GM19467 (cell line): ENCODE data around the gene PPP1R15B.

Experiments
- ATAC-seq: cut with Tn5 transposase; IDR thresholded peaks from one replicate; pipeline ENCODE4 v1.9.1; 2021; ENCODE audit warnings: mild to moderate bottlenecking, moderate library complexity; ENCODE audit not compliant: unreplicated experiment

PPP1R15B gene

DNA sequence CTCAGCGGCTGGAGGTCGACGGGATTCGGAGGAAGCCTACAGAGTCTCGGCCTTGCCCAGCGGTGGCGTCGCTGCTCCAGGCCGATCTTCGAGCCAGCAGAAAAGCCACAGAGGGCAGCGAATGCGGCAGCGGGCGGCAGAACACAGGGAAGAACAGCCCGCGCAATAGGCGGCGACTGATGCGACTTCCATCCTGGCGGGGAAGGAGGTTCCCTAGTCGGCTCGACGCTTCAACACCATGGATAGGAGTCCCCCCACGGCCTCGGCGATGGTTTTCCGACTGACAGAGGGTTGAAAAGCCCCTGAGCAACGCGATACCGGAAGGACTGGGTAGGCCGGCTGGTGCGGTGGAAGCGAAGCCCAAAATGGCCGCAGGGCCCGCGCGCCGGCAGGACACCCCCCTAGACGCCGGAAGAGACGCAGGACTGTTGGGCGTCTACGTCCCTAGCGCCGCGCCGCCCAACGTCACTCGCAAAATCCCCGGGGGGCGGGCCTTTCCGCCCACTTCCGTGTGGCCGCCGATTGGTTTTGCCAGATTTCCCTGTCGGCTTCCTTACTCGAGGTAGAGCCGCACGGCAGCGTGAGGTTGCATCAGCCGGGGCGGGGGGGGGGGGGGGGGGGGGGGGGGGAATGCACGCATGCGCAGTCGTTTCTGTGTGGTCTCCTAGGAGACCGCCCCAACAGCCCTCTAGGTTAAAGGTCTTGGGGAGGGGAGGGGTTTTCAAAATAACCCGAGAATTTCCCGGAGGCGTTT is at the start of gene PPP1R15B:
TSS of gene PPP1R15B (minus strand) at position 367 of the 754 bp plus-strand sequence. CDS start 406 bp downstream, outside the sequence.
- ATAC-seq = peak; percentile 86

DNA sequence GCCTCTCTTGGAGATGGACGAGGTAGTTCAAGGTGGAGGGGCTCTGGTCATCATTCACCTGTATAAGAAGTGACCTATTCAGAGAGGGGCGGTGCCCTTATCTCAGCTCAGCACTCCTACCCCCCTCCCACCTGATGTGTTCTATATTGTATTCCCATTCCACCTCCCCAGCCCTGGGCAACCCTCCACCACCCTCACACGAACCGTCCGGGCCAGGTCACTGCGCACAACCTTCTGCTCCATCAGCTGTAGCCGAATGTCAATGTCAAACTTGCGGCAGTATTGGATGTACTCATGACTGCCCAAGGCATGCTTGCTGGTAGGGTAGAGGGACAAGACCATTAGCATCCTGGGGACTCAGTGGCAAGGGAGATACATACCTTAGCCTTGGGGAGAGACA is 48.7 kb upstream of the PPP1R15B start:
- ATAC-seq = no peak

DNA sequence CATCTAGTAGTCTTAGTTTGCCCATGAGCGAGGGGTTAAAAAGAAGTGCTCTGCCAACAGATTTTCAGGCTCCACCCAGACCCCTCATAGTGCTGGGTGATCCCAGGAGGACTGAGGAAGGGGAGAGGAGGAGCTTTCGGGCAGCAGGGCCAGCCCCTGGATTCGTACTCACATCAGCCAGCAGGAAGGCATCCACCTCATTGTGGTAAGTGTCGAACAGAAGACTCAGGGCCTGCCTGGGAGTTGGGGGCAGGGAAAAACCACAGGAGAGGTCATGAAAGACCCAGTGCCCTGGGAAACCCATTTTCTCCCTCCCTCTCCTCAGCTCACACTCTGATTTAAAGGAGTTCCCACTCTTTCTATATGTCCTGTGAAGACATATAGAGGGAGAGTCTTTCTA is 48.1 kb upstream of the PPP1R15B start:
- ATAC-seq = no peak

DNA sequence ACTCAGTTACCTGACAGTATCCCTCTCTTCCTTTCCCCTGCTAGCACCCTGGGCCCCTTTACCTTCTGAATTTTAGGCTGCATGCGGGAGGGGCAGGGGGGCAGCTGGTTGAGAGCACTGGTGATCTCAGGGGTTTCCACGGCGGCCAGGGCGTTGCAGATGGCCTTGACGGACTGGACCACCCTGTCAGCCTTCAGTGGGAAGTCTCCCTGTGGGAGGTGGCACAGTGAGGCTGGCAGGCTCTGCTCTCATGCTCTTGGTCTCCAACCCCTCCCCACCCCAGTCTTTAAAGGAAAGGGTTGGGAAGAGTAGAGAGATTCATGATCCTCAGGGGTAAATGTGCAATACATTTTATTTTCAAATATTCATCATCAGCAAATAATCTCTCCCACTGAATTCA is 46.0 kb upstream of the PPP1R15B start:
- ATAC-seq = no peak

DNA sequence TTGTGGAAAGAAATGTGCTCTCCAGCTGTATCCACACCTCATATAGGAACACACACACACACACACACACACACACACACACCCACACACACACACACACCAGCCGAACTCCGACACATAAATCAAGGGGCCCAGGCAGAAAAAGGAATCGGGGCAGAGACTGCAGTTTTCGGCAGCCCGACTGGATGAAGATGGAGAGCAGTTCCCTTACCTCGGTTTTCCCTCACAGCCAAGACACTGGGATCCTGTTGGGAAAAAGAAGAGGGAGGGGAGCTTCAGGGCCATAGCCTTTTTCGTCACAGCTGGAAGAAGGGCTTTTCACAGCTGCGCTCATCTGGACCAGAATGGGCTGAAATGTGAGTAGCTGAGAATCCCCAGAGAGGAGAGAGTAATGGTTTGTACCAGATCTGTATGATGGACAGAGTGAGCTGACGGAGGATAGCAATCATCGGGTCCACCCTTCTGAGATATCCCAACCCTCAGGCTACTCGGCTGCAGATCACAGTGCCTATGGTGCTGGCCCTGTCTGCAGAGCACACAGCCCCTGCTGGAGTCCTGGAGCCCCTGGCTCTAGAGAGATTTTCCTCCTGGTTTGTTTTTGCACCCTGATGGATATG is 45.3 kb upstream of the PPP1R15B start:
- no peak for ATAC-seq

DNA sequence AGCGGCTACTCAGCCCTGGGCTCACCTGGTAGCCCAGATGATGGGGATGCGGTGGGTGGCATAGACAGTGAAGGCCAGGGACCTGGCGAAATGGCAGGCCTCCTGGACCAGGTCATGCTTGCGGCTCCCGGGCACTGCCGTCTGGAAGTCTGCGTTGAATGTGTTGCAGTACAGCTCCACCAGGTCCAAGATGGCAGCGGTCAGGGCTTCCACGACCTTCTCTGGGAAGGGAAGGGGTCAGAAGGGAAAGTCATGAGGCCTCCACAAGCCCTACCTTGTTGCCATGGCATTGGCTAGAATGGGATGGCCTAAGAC is 44.2 kb upstream of the PPP1R15B start:
- ATAC-seq = no peak

DNA sequence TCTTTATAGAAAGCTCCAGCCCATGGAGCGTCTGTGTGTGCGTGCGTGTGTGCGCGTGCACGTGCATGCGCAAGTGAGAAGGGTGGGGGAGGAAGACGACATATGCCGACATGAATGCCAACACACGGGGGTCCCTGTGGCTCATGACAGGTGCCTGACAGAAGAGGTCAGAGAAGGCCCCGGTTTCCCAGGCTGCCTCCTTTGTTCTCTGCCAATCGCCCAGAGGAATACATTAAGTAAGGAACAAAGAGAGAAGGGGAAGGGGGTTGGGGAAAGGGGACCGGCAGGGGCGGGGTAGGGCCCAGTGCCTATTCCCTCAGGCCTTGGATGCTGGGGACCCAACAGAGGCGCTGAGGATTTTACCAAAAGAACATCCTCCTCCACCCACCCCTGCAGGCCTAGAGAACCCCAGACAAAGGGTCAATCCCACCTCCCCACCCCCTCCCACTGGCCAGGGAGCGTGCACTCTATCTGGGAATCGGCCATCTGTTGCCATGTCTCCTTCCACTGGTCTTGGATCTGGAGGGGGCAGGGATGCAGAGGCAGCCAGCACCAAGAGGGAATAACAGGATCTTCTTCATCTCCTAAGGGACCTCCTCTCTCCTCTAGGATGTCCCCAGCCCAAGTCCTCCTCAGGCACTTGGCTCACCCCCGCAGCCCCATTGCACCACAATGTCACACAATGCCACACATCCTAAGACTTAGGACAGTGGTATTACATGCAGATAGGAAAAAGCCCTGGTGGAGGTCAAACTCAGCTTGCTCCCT is 43.6 kb upstream of the PPP1R15B start:
- ATAC-seq = no peak

DNA sequence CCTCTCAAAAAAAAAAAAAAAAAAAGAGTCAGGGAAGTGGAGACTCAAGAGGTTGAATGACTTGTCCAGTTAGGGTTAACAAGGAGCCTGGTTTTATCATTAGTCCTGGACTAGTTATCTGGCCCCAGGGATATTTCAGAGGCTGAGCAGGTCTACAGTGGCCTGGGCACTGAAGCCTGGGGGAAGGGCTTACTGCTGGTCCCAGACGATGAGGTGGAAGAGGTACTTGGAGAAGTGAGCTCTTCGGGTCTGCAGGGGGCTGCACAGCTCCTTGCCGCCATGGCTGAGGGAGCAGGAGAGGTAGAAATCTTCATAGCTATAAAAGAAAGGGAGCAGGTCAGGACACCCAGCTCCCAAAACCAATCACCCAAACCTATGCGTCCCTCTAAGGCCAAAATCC is 42.9 kb upstream of the PPP1R15B start:
- no peak for ATAC-seq

DNA sequence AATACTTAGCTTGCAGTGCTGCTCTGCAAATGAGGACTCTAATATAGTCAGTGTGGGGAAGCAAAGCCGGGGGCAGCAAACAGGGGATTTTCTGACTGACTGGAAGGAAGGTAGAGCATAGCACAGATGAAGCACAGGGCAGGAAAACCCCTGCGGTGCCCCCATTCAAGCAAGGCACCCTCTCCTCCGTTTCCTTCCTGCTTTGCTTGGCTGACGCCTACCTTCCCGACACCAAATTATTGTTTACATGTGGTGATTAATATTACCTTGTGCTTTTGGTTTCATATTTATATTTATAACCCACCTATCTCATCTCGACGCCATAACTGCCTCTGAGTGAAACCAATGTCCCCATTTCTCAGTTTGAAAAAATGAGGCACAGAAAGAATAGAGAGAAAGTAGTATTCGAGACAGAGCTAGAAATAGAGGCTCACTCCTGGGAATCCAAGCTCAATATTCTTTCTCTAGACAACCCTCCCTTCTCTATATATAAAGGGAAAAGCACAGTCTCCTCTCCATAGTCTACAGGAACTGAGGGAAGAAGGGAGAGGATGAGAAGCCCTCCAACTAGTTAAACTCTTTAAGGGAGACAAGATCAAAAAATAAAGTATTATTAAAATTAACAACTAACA is 41.6 kb upstream of the PPP1R15B start:
- ATAC-seq = peak; percentile 62

DNA sequence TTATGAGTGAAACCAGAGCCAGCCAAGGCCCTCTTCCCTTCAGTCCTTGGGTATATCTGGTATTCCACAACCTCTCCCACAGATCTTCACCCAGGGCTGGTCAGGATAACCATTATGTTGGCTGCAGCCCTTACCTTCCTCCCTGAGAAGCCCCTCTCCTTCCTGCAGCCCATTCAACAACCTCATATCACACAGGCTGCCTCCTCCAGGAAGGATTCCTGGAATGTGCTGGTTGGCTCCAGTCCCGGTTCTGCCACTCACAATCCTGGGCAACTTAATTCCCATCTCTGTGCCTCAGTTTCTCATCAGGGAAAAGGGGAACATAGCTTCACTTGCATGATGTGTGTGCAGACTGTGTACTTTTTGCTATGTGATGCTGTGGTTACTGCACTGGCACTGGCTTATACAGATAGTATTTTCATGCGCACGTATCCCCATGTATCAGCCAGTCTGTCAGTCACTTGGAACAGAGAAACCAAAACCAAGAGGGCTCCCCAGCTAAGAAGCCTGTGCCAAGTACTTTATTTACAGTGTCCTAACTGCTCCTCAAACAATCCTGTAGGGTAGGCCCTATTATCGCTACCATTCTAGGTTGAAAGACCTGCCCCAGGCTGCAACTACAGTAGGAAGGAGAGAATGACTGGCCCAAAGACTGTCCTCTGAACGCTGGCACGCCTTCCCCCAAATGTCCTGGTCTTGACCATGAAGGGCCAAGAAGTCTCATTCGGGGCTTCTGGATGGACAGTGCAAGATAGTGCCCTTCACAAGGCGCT is 39.9 kb upstream of the PPP1R15B start:
- ATAC-seq = no peak

DNA sequence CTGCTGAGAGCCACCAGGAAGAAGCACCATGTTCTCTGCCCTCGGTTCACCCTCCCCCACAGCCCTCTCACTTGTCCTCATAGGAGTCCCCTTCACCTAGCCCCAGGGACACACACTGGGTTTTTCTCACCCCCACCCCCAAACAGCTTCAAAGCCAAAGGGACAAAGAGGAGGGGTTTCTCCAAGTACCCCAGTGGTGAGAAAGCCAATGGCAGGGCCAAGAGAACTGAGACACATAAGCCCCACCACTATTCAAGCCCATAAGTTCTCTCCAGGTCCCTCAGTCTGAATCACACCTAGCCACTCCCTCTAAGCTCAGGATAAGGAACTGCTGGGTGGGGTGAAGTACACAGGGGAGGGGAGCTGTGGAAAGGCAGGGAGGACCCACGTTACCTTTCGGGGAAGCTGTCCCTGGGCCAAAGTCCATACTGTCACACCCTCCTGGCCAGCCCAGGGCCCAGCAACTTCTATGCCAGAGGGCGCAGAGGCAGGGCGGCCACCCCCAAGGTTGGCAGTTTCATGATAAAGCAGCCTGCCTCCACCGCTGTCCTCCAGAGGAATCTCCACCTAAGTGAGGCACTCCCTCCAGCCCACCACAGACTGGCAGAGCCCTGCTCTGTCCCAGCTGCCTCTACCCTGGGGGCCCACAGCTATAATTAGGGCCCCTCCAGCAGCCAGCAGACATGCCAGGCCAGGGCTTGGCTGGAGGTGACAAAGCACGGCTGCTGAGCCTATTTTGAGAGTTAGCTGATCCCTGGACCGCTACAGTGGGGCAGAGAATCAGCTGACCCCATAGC is 39.0 kb upstream of the PPP1R15B start:
- ATAC-seq = no peak

DNA sequence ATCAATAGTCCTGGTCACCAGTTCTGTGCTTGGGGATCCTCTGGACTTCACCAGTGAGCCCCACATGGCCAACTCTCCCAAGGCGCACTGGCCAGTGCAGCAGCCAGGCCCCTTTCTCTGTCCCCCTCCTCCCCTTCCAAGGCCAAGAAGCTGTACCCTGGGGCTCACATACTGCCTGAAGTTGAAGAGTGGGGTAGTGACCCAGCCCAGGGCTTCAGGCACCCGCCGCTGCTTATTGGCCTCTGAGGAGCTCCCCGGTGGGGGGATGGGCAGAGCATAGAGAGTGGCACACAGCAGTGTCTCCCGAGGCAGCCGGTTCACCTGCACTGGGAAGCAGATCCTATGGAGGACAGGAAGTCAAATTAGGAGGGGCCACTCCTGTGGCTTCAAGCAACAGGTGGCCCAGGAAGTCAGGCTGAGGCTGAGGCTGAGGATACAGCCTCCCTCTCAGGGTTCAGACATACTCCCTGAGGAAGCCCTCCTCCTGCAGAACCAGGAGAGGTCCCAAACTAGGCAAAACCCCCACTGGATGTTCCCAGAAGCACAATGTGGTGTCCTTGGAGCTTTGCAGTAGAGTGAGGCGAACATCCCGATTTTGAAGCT is 38.2 kb upstream of the PPP1R15B start:
- no peak for ATAC-seq

DNA sequence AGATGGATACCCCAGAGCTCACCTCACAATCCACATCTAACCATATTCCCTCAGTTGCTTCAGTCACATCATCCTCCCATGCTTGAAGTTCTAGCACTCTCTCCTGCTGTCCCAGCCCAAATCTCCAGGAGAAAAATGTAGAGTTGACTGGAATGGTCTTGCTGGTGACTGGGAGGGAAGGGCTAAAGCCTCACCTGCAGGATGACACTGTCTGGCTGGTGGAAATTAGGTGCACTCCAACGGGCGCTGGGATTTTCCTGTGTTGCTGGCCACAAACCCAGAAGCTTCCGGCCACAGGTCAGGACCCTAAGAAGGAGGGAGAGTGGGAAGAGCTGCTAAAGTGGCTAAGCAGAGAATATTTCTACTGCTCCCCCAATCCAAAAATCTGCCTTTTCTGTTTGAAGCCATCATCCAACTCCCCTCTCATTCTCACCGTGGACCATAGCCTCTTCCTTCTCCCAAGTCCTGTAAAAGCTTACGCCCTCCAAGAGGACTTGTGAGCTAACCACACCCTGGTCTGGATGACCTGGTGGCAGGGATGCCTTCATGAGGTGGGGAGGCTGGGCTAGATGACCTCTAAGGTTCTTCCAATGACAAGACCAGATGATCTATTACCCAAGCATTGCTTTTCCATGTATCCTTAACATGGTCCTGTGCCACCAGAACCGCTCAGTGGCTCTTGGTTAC is 37.5 kb upstream of the PPP1R15B start:
- ATAC-seq = no peak

DNA sequence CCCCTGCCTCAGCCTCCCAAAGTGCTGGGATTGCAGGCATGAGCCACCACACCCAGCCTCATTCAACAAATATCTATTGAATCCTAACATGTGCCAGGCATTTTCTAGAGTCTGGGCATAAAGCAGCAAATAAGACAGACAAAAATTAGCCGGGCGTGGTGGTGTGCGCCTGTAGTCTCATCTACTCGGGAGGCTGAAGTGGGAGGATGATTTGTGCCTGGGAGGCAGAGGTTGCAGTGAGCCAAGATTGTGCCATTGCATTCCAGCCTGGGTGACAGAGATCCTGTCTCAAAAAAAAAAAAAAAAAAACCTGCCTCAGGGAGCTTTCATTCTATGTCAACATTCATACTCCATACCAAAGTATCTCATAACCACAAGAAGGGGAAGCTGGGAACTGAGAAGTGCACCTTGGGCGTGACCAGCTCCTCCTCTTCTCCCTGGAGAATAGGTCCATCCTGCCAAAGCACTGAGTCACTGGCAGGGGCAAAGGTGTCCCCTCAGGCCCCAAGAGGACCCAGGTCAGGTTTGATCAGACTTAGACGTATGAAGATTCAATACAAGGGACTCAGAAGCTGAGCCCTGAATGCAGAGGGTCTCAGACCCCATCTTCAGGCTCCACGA is 36.8 kb upstream of the PPP1R15B start:
- no peak for ATAC-seq

DNA sequence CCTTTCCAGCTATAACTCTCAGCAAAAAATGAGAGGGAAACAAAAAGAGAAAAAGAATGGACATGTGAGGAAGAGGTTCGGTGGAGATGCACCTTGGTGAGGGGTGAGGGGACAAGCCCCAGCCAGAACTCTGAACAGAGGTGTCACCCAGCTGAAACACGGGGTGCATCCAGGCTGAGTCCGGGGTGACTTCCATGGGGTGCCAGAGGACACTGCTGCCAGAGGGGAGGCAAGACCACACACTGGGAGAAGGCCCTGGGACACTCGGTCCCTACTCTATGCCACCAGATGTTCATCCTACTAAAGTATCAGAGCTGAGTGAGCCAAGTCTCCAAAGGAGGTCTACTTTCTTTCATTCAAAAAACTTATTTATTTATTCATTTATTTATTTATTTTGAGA is 36.1 kb upstream of the PPP1R15B start:
- ATAC-seq = no peak

DNA sequence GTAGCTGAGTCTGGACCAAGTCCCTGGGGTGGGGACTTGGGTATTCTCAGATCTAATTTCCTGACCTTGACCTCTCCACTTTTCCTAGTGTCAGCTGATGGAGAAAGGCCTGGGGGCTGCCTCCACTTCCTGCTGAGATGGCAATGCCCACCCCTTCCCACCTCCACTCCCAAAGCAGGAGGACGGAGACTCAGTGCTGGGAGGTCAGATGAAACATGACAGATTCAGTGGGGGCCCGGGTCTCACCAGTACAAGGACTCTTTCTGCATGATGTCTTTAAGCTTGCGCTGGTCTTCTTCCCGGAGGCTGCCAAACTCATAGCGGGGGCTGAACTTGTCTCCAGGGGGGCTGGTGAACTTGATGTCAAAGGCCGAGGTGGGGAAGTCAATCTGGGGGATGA is 35.6 kb upstream of the PPP1R15B start:
- ATAC-seq = no peak

DNA sequence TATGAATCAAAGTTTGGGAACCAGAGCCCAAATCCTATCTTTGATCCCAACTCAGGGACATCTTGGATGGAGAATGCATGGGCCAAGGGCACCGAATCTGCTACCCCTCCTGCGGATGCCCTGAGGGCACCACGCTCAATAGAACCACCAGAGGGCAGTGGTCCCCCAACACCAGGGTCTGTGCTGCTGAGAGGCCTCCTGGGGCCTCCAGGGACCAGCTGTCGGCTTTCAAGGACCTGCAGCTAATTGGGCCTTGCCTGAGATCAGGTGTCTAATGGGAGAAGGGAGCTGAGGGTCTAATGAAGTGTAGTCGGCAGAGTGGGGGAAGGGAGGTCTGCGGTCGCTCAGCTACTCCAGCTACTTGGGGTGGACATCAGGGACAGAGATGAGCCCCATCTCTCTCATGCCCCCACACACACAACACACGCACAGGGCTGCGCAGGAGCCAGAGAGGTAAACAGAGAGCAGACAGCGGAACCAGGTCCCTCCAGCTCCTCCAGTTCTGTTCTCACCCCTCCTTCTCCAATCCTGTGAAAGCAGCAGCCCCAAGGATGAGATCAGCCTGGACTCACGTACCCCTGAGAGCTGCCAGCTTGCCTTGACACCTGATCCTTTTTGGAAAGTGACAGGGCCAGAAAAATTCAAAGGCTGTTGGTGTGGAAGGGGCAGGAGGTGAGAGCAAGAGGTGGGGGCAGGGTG is 34.9 kb upstream of the PPP1R15B start:
- ATAC-seq = no peak

DNA sequence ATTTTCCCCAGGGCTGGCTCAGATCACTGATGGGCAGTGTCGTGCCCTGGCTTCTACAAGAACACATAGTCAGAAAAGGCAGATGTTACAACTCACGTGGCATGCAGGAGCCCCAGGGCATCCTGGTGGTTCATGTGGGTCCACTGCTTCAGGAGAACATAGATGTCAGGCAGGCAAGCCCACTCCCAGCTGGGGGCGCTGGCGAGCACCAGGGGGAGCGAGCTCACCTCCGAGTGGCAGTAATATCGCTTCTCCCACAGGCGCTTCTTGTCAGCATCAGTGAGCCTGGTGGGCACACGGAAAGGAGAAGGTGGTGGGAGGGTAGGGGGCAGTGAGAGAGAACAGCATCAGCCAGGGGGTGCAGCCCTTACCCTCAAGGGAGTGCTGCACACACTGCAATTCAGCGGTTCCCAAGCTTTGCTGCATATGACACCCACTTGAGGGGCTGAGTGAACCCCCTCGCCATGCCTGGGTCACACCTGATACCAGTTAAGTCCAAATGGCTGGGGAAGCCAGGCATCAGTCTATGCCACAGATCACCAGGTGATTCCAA is 34.3 kb upstream of the PPP1R15B start:
- ATAC-seq = no peak
